ENCODE results near the gene DGKK. TPM values are rescaled to one million over a fixed set of nuclear protein-coding genes. Genes with fewer than 3 reads are reported as not detected.

The DGKK gene
- total RNA-seq, 4 donors from 2014 or later: 0.16 TPM; not detected in 3

DNA sequence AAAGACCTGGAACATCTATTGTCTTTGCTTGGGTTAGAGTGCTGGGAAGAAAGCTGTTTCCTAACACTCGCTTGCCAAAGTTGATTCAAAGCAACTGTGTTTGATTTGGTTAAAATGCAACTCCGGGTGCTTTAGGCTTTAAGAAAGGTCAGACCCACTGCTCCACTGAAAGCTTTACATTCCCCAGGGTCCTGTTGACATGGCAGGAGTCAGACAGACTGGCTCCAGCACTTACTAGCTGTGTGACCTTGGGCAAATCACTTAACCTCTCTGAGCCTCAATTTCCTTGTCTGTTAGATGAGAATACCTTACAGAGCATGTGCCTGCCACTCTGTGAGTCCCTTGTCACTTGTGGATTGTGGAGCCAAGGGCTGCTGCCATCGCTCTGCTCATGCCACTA is 39.0 kb downstream of the DGKK start:
- Histone ChIP-seq H3K27ac (no peak overlapping the region), H3K4me1 (no peaks in the 10 kb centered on the region), H3K27me3 (no peaks in the 10 kb centered on the region), H3K4me3 (no peak overlapping the region), H3K9me3 (no peaks in the 10 kb centered on the region), H3K36me3 (no peaks in the 10 kb centered on the region)
- intact Hi-C loops (cut with DNase I; ENCODE audit: low total_unique reads): no loop called here
- WGBS, 2 donors (ENCODE audit: low coverage in 1 of 2): 66% methylated on average over 3 of the region's 3 CpGs; no CpG with 5 or more reads in 1 of the 2 donors
- in situ Hi-C loops (cut with MboI; ENCODE audit: low pct_ligation_motif_present in 1 of 4, low pct_unique_long_range_greater_than_20kb in 1 of 4, low sequenced_read_pairs in 3 of 4): no loop called here
- no peak for TF ChIP-seq CTCF (IDR thresholded peaks at IDR 0.05)
- TF ChIP-seq POLR2A (IDR thresholded peaks at IDR 0.05): no peak
- no peak for TF ChIP-seq EP300 (IDR thresholded peaks at IDR 0.05; ENCODE audit: low read depth)
- no peak for TF ChIP-seq POLR2AphosphoS5 (IDR thresholded peaks at IDR 0.05)
- no peak for DNase-seq

DNA sequence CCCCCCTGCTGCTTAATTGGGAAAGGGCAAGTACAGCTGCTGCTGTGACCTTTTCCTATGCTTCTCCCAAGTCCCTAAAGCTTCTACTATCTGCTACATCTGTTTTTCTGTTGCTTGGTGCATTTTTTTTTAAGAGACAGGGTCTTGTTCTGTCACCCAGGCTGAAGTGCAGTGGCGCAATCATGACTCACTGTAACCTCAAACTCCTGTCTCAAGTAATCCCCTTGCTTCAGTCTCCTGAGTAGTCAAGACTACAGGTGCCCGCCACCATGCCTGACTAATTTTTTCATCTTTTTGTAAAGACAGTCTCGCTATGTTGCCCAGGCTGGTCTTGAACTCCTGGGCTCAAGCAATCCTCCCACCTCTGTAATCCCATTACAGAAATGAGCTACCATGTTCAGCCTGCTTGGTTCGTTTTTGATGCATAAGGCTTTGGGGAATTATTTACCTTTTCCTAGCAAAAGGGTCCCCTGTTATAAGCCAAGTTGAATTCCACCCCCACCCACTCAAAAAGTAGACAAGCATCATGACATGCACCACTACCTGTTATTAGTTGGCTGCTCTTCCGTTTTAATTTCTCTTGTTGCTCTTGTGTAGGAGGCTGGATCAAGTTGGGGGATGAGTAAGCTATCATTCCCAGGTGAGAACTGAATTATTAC is 39.6 kb downstream of the DGKK start:
- no peak for DNase-seq
- Histone ChIP-seq H3K4me3 (no peak overlapping the region), H3K4me1 (no peaks in the 10 kb centered on the region), H3K27ac (no peak overlapping the region), H3K9me3 (no peaks in the 10 kb centered on the region), H3K36me3 (no peaks in the 10 kb centered on the region), H3K27me3 (no peaks in the 10 kb centered on the region)
- intact Hi-C loops (cut with DNase I; ENCODE audit: low total_unique reads): no loop called here
- 65 to 80% methylated on average over 1 to 5 of the region's 5 CpGs for WGBS, 2 donors (ENCODE audit: low coverage in 1 of 2)
- in situ Hi-C loops (cut with MboI; ENCODE audit: low pct_ligation_motif_present in 1 of 4, low pct_unique_long_range_greater_than_20kb in 1 of 4, low sequenced_read_pairs in 3 of 4): no loop called here
- no peak for TF ChIP-seq EP300 (IDR thresholded peaks at IDR 0.05; ENCODE audit: low read depth)

GRCh38 chrX:50428174-50428573 is 42.5 kb downstream of the DGKK start:
- DNase-seq: no peak
- Histone ChIP-seq H3K4me3 (no peak overlapping the region), H3K9me3 (no peaks in the 10 kb centered on the region), H3K27ac (no peak overlapping the region), H3K4me1 (no peaks in the 10 kb centered on the region), H3K36me3 (no peaks in the 10 kb centered on the region), H3K27me3 (no peaks in the 10 kb centered on the region)
- in situ Hi-C loops (cut with MboI; ENCODE audit: low pct_ligation_motif_present in 1 of 4, low pct_unique_long_range_greater_than_20kb in 1 of 4, low sequenced_read_pairs in 3 of 4) (no loop called here), intact Hi-C loops (cut with DNase I; ENCODE audit: low total_unique reads) (no loop called here)
- 40 to 76% methylated on average over 1 of the region's 1 CpG for WGBS, 2 donors (ENCODE audit: low coverage in 1 of 2)
- TF ChIP-seq POLR2A (IDR thresholded peaks at IDR 0.05) (no peak), CTCF (IDR thresholded peaks at IDR 0.05) (no peak), EP300 (IDR thresholded peaks at IDR 0.05; ENCODE audit: low read depth) (no peak), POLR2AphosphoS5 (IDR thresholded peaks at IDR 0.05) (no peak)

DNA sequence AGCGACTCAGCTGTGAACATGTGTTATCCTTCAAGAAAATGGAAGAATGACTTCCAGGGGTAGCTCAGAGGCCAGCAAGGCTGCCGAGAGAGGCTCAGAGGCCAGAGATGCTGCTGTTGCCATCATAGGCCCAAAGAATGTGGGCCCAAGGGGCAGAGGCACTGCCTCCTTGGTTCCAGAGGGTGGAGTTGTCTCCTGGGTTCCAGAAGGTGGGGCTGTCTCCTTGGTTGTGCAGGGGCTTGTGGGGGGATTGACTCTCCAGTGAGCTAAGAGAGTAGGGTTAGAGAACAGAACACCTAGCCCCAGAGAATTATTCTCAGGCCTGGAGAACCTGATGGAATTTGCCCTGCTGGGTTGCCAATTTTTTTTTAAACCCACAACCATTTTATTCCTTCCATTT is 62.6 kb downstream of the DGKK start:
- H3K4me3 ChIP-seq: no peak overlapping the region
- in situ Hi-C loops (cut with MboI; ENCODE audit: low pct_ligation_motif_present in 1 of 4, low pct_unique_long_range_greater_than_20kb in 1 of 4, low sequenced_read_pairs in 3 of 4): no loop called here

More for the DNA sequence above, 62.6 kb downstream of the DGKK start:
- Histone ChIP-seq H3K9me3 (no peaks in the 10 kb centered on the region), H3K36me3 (no peaks in the 10 kb centered on the region), H3K27me3 (no peaks in the 10 kb centered on the region), H3K27ac (no peak overlapping the region), H3K4me1 (no peaks in the 10 kb centered on the region)
- TF ChIP-seq POLR2A (IDR thresholded peaks at IDR 0.05): no peak
- no peak for TF ChIP-seq EP300 (IDR thresholded peaks at IDR 0.05; ENCODE audit: low read depth)
- no peak for TF ChIP-seq POLR2AphosphoS5 (IDR thresholded peaks at IDR 0.05)
- no peak for TF ChIP-seq CTCF (IDR thresholded peaks at IDR 0.05)
- intact Hi-C loops (cut with DNase I; ENCODE audit: low total_unique reads): no loop called here
- no peak for DNase-seq
- 78% methylated on average over 2 of the region's 2 CpGs; no CpG with 5 or more reads in 1 of the 2 donors for WGBS, 2 donors (ENCODE audit: low coverage in 1 of 2)

Data from transverse colon (tissue), 4 donors.